GM18511 (cell line): ENCODE results near the gene STXBP5L.
"Not testable (repeated sequence)": the region's sequence is repeated elsewhere in the genome, so short reads cannot be mapped to it uniquely, and the experiment has no call there.

Experiments
- ATAC-seq: cut with Tn5 transposase; IDR thresholded peaks from one replicate; pipeline ENCODE4 v1.9.1; 2021; ENCODE audit warnings: mild to moderate bottlenecking, moderate library complexity; ENCODE audit not compliant: unreplicated experiment

Gene STXBP5L

GRCh38 chr3:121223116-121223515 is 315.1 kb downstream of the STXBP5L start:
- no peak for ATAC-seq

GRCh38 chr3:121228971-121229370 is 321.0 kb downstream of the STXBP5L start:
- no peak for ATAC-seq

- ATAC-seq = not testable (repeated sequence)
Observed at GRCh38 chr3:121230194-121230593, 322.2 kb downstream of the STXBP5L start.

GRCh38 chr3:121231872-121232271 is 323.9 kb downstream of the STXBP5L start:
- ATAC-seq = no peak

GRCh38 chr3:121232309-121233225 is 324.6 kb downstream of the STXBP5L start:
- ATAC-seq = no peak

- no peak for ATAC-seq
Observed at GRCh38 chr3:121243208-121243607, 335.2 kb downstream of the STXBP5L start.

GRCh38 chr3:121252676-121253075 is 344.7 kb downstream of the STXBP5L start:
- no peak for ATAC-seq

- ATAC-seq = no peak
Observed at GRCh38 chr3:121269389-121269788, 361.4 kb downstream of the STXBP5L start.

GRCh38 chr3:121274411-121274810 is 366.4 kb downstream of the STXBP5L start:
- no peak for ATAC-seq

- ATAC-seq = no peak
Observed at GRCh38 chr3:121295452-121295851, 387.4 kb downstream of the STXBP5L start.

- ATAC-seq = no peak
Observed at GRCh38 chr3:121295979-121296378, 388.0 kb downstream of the STXBP5L start.

GRCh38 chr3:121324320-121324719 is 416.3 kb downstream of the STXBP5L start:
- ATAC-seq = no peak

- no peak for ATAC-seq
Observed at GRCh38 chr3:121330118-121330517, 422.1 kb downstream of the STXBP5L start.

GRCh38 chr3:121330634-121331033 is 422.6 kb downstream of the STXBP5L start:
- ATAC-seq = no peak

- ATAC-seq = not testable (repeated sequence)
Observed at GRCh38 chr3:121355960-121356359, 448.0 kb downstream of the STXBP5L start.

GRCh38 chr3:121362035-121362734 is 454.2 kb downstream of the STXBP5L start:
- peak; percentile 77 for ATAC-seq

GRCh38 chr3:121388308-121388707 is 480.3 kb downstream of the STXBP5L start:
- ATAC-seq = not testable (repeated sequence)

- not testable (repeated sequence) for ATAC-seq
Observed at GRCh38 chr3:121395967-121396366, 488.0 kb downstream of the STXBP5L start.

GRCh38 chr3:121398051-121398450 is 490.0 kb downstream of the STXBP5L start:
- ATAC-seq = not testable (repeated sequence)

- no peak for ATAC-seq
Observed at GRCh38 chr3:121399820-121400219, 491.8 kb downstream of the STXBP5L start.

GRCh38 chr3:121405631-121406030 is 497.6 kb downstream of the STXBP5L start:
- no peak for ATAC-seq

GRCh38 chr3:121411523-121411922 is 503.5 kb downstream of the STXBP5L start:
- ATAC-seq = no peak
